Fibroblast of lung (primary cell): Measurements from ENCODE around the gene EIF3D. TPM values are rescaled to one million over a fixed set of nuclear protein-coding genes. Genes with fewer than 3 reads are reported as not detected.

Source experiments
- DNase-seq, 2 donors: peaks; one replicate each; pipeline versions ENCODE4 v3.0.0 to v3.0.0-alpha.2; 2010; ENCODE audit warnings: low read depth in 2 of 2
- H2AFZ ChIP-seq: 2 replicates; pipeline ENCODE4 v1.5.1; 2012; ENCODE audit warnings: low read length, control low read depth, inconsistent platforms
- H3K27ac ChIP-seq: 2 replicates; pipeline ENCODE4 v1.5.1; 2011; ENCODE audit warnings: low read length, control low read depth; ENCODE audit not compliant: insufficient read depth
- H3K27me3 ChIP-seq: 2 replicates; pipeline ENCODE4 v1.5.1; 2011; ENCODE audit warnings: mild to moderate bottlenecking, low read length; ENCODE audit not compliant: control insufficient read depth, insufficient read depth
- H3K36me3 ChIP-seq: 2 replicates; pipeline ENCODE4 v1.5.1; 2011; ENCODE audit warnings: low read length; ENCODE audit not compliant: control insufficient read depth, insufficient read depth
- H3K4me1 ChIP-seq: 2 replicates; pipeline ENCODE4 v1.5.1; 2011; ENCODE audit warnings: low read length; ENCODE audit not compliant: control insufficient read depth, insufficient read depth; ENCODE audit errors: extremely low read depth
- H3K4me2 ChIP-seq: 2 replicates; pipeline ENCODE4 v1.5.1; 2011; ENCODE audit warnings: low read length, control low read depth; ENCODE audit not compliant: insufficient read depth; ENCODE audit errors: extremely low read depth
- H3K4me3 ChIP-seq, 4 experiments: fragments of 200-600 bp in 1 of 4; sonication (generic) in 1 of 4; replicated peaks in 1 of 4; 2 replicates each; pipeline ENCODE4 v1.5.1; 2011 to 2016; ENCODE audit warnings: low read length in 4 of 4, low read depth in 3 of 4, mild to moderate bottlenecking in 3 of 4, control low read depth in 2 of 4, inconsistent platforms in 1 of 4, mixed read lengths in 1 of 4; ENCODE audit not compliant: insufficient read depth in 1 of 4; ENCODE audit errors: control extremely low read depth in 1 of 4
- H3K79me2 ChIP-seq: 2 replicates; pipeline ENCODE4 v1.5.1; 2012; ENCODE audit warnings: mild to moderate bottlenecking, low read length, inconsistent platforms; ENCODE audit not compliant: control insufficient read depth, insufficient read depth
- H3K9ac ChIP-seq: 2 replicates; pipeline ENCODE4 v1.5.1; 2011; ENCODE audit warnings: mild to moderate bottlenecking, low read length, control low read depth; ENCODE audit not compliant: insufficient read depth
- H3K9me3 ChIP-seq: 2 replicates; pipeline ENCODE4 v1.5.1; 2012; ENCODE audit warnings: low read depth, low read length; ENCODE audit not compliant: control insufficient read depth, insufficient read depth
- H4K20me1 ChIP-seq: 2 replicates; pipeline ENCODE4 v1.5.1; 2011; ENCODE audit warnings: low read length; ENCODE audit not compliant: control insufficient read depth, insufficient read depth; ENCODE audit errors: extremely low read depth
- CTCF ChIP-seq, 2 donors: IDR thresholded peaks in 1 of 2; conservative IDR thresholded peaks in 1 of 2; 1 replicate in 1 of 2; 2 replicates in 1 of 2; pipeline ENCODE4 v1.5.1; 2011 to 2012; ENCODE audit warnings: low read length in 2 of 2, control low read depth in 1 of 2, inconsistent platforms in 1 of 2, low read depth in 1 of 2, mild to moderate bottlenecking in 1 of 2
- EZH2 ChIP-seq: IDR thresholded peaks from 2 replicates; pipeline ENCODE4 v1.5.1; 2012; ENCODE audit warnings: low read length, control low read depth, mild to moderate bottlenecking; ENCODE audit errors: missing control alignments
- polyA plus RNA-seq, 2 donors: library from polyadenylated mRNA; depleted of rRNA in 1 of 2; stranded (reverse) in 1 of 2; unstranded in 1 of 2; fragments of >200 nt; gene quantifications; 2 replicates each; pipeline ENCODE4 v1.2.1, GENCODE V29; 2011 to 2012; ENCODE audit warnings: missing spikeins in 1 of 2
- total RNA-seq: library from RNA; depleted of rRNA; stranded (reverse); fragments of >200 nt; gene quantifications from 2 replicates; pipeline ENCODE4 v1.2.1, GENCODE V29; 2014

Gene EIF3D
- total and polyA plus RNA-seq, 2 donors (not counting 1 experiment from before 2014, with no cell fraction given), result 267 to 306 TPM

DNA sequence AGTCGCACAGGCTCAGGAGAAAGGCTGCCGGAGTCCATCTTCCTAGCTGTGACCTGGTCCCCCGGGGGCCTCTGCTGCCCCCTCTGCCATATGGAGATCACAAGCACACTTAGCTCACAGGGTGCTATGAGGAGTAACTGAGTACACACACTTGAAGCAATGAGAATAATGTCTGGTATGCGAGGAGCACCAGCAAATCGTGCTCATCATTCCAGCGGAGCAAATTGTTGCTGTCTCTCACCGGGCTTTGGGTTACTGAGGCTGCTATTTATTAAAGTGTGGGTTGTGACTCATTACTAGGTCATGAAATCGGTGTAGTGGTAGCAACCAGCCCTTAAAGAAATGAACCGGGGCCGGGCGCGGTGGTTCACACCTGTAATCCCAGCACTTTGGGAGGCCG lies 48.1 kb upstream of the EIF3D start:
- Histone ChIP-seq H3K27ac (no peak overlapping the region), H3K27me3 (peaks cover 13% of the 10 kb centered on the region), H3K4me2 (no peak overlapping the region), H3K4me3 (no peak overlapping the region), H2AFZ (no peak overlapping the region), H3K9ac (no peak overlapping the region), H3K79me2 (no peaks in the 10 kb centered on the region), H3K4me1 (no peaks in the 10 kb centered on the region), H4K20me1 (no peaks in the 10 kb centered on the region), H3K9me3 (no peaks in the 10 kb centered on the region), H3K36me3 (no peaks in the 10 kb centered on the region)
- DNase-seq, result peak; percentile 22 to 96
- TF ChIP-seq CTCF (conservative IDR thresholded peaks at IDR 0.05 in 1 of 2, IDR thresholded peaks at IDR 0.05 in 1 of 2; ENCODE audit: low read depth in 1 of 2, low read length in 2 of 2) (no peak), EZH2 (no peak)

DNA sequence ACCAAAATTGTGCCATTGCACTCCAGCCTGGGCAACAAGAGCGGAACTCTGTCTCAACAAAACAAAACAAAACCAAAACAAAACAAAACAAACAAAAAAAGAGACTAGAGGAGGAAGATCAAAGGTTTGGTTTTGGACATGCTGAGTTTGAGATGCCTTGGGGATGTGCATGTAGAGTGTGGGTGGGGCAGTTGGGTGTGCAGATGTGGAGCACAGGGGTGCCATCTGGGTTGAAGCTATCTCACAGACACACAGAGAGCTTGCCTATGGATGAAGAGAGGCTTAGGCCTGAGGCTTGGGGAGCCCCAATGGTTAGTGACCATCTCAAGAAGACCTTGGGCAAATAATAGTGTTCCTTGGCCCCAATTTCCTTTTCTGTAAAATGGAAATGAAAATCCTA lies 45.8 kb upstream of the EIF3D start:
- no peak for TF ChIP-seq CTCF (conservative IDR thresholded peaks at IDR 0.05 in 1 of 2, IDR thresholded peaks at IDR 0.05 in 1 of 2; ENCODE audit: low read depth in 1 of 2, low read length in 2 of 2)
- TF ChIP-seq EZH2, result no peak

GRCh38 chr22:36573815-36574363 lies 44.9 kb upstream of the EIF3D start:
- H3K4me2 ChIP-seq, result no peak overlapping the region
- no peaks in the 10 kb centered on the region for H3K4me1 ChIP-seq
- H2AFZ ChIP-seq, result no peak overlapping the region
- no peak overlapping the region for H3K9ac ChIP-seq
- no peak for TF ChIP-seq CTCF (conservative IDR thresholded peaks at IDR 0.05 in 1 of 2, IDR thresholded peaks at IDR 0.05 in 1 of 2; ENCODE audit: low read depth in 1 of 2, low read length in 2 of 2)
- no peak for TF ChIP-seq EZH2
- H3K27me3 ChIP-seq, result peaks cover 5% of the 10 kb centered on the region
- no peak overlapping the region for H3K4me3 ChIP-seq
- H3K27ac ChIP-seq, result no peak overlapping the region
- H3K9me3 ChIP-seq, result no peaks in the 10 kb centered on the region
- H3K79me2 ChIP-seq, result no peaks in the 10 kb centered on the region
- no peaks in the 10 kb centered on the region for H4K20me1 ChIP-seq
- no peak for DNase-seq
- no peaks in the 10 kb centered on the region for H3K36me3 ChIP-seq

More for the DNA sequence above, 45.8 kb upstream of the EIF3D start:
- Histone ChIP-seq H3K79me2 (no peaks in the 10 kb centered on the region), H3K27me3 (peaks cover 5% of the 10 kb centered on the region), H3K36me3 (no peaks in the 10 kb centered on the region), H4K20me1 (no peaks in the 10 kb centered on the region), H3K4me3 (no peak overlapping the region), H2AFZ (no peak overlapping the region), H3K9me3 (no peaks in the 10 kb centered on the region), H3K4me1 (no peaks in the 10 kb centered on the region), H3K9ac (no peak overlapping the region), H3K27ac (no peak overlapping the region), H3K4me2 (no peak overlapping the region)
- no peak for DNase-seq
